ENCODE measurements around the gene PDE7B. TPM values are rescaled to one million over a fixed set of nuclear protein-coding genes. Genes with fewer than 3 reads are reported as not detected.

Gene PDE7B
- total and polyA plus RNA-seq, 2 of the 13 experiments (the other 11 are each of a cell fraction or from before 2014, with no cell fraction given): not detected

DNA sequence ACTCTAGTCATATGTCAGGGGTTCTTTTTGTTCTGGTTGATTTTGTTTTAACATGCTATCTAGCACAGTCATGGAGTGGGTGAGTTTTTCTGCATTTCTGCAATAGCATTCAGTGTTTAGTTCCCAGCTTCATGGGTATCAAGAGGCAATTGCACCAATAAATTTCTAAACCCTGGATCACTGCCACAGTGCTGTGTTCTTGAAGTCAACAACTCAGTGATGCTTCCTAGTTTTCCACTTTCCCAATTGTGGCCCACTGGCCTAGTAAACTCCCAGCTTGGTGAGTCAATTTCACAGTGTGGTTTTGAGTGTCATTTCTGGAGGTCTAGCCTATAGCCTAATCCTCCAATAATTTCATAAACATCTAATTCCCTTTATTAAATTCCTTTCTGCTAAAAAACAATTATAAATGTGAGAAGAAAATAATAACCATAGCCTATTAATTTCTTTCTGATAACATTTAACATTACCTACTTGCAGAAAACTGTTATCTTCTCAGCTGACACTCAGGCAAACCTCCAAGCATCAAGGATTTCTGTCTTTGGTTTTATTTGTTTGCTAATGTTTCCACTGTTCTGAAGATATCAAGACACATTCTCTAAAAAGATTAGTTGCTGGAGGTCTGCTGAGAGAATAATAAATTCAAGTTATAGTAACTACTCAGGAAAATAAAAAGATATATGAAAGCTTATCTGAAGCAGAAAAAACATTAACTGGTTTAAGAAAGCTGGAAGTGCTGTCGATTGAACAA lies 89.9 kb downstream of the PDE7B start:
- POLR2A ChIA-PET: no interaction called here
- TF ChIP-seq HBP1 (CRISPR knock-in tag; IDR thresholded peaks at IDR 0.05; ENCODE audit: low read depth) (no peak), NR2F6 (IDR thresholded peaks at IDR 0.05) (no peak), NR2F6 (CRISPR knock-in tag; IDR thresholded peaks at IDR 0.05) (no peak), ZIK1 (CRISPR knock-in tag; IDR thresholded peaks at IDR 0.05; ENCODE audit: borderline replicate concordance, low read depth) (no peak), MXI1 (IDR thresholded peaks at IDR 0.05; ENCODE audit: borderline replicate concordance, low read depth, low read length) (no peak), ISL2 (CRISPR knock-in tag; IDR thresholded peaks at IDR 0.05) (no peak), TOPORS (CRISPR knock-in tag; IDR thresholded peaks at IDR 0.05) (no peak), HES4 (CRISPR knock-in tag; IDR thresholded peaks at IDR 0.05; ENCODE audit: borderline replicate concordance) (no peak), ZFP1 (CRISPR knock-in tag; IDR thresholded peaks at IDR 0.05) (no peak), ZNF101 (CRISPR knock-in tag; IDR thresholded peaks at IDR 0.05; ENCODE audit: borderline replicate concordance, low read depth) (no peak), ZNF747 (CRISPR knock-in tag; IDR thresholded peaks at IDR 0.05; ENCODE audit: borderline replicate concordance) (no peak), ZC3H13 (CRISPR knock-in tag; IDR thresholded peaks at IDR 0.05) (no peak), ZGPAT (CRISPR knock-in tag; IDR thresholded peaks at IDR 0.05) (no peak), RNF219 (CRISPR knock-in tag; IDR thresholded peaks at IDR 0.05) (no peak), CHD2 (IDR thresholded peaks at IDR 0.05; ENCODE audit: low read depth, low read length) (no peak), JDP2 (CRISPR knock-in tag; IDR thresholded peaks at IDR 0.05; ENCODE audit: borderline replicate concordance) (no peak)
- TF ChIP-seq, protein P1, sequence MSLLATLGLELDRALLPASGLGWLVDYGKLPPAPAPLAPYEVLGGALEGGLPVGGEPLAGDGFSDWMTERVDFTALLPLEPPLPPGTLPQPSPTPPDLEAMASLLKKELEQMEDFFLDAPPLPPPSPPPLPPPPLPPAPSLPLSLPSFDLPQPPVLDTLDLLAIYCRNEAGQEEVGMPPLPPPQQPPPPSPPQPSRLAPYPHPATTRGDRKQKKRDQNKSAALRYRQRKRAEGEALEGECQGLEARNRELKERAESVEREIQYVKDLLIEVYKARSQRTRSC (CRISPR knock-in tag; IDR thresholded peaks at IDR 0.05; ENCODE audit: low read depth): no peak
- TF ChIP-seq, protein P2, sequence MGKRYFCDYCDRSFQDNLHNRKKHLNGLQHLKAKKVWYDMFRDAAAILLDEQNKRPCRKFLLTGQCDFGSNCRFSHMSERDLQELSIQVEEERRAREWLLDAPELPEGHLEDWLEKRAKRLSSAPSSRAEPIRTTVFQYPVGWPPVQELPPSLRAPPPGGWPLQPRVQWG (CRISPR knock-in tag; IDR thresholded peaks at IDR 0.05; ENCODE audit: borderline replicate concordance, low read depth): no peak
- CTCF ChIA-PET (ENCODE audit: low intra/inter-chr PET ratio, low total read pairs): no interaction called here

More for the DNA sequence above, 89.9 kb downstream of the PDE7B start:
- in situ Hi-C loops (cut with HindIII; ENCODE audit: extremely low pct_ligation_motif_present, low pct_unique_long_range_greater_than_20kb): no loop called here
- Histone ChIP-seq H4K20me1 (ENCODE audit: insufficient read depth, low read length) (no peaks in the 10 kb centered on the region), H3K4me3 (replicated peaks in 1 of 3; ENCODE audit: insufficient read depth in 1 of 3, low read depth in 2 of 3, low read length in 3 of 3) (no peak overlapping the region), H3K36me3 (replicated peaks in 1 of 2; ENCODE audit: control insufficient read depth in 1 of 2, insufficient read depth in 2 of 2, low read length in 2 of 2) (no peaks in the 10 kb centered on the region), H2AFZ (ENCODE audit: low read length) (no peak overlapping the region), H3K79me2 (ENCODE audit: insufficient read depth, low read length) (no peaks in the 10 kb centered on the region), H3K4me1 (ENCODE audit: insufficient read depth, low read length) (no peaks in the 10 kb centered on the region), H3K27ac (ENCODE audit: extremely low read length, insufficient read depth, low read length) (no peak overlapping the region), H3K4me2 (ENCODE audit: low read depth, low read length) (no peak overlapping the region), H3K9me3 (ENCODE audit: low read length) (no peaks in the 10 kb centered on the region), H3K9ac (ENCODE audit: insufficient read depth, low read depth, low read length) (no peak overlapping the region), H3K27me3 (ENCODE audit: control insufficient read depth in 1 of 2, insufficient read depth in 2 of 2, low read length in 2 of 2) (no peaks in the 10 kb centered on the region)
- FAIRE-seq (no peak), DNase-seq (ENCODE audit: low spot score) (no peak), ATAC-seq (no peak)
- WGBS (ENCODE audit: low lambda C conversion rate): 0% methylated on average over 1 of the region's 1 CpG
- BruUV-seq (replicated peaks): no TSS peak
- intact Hi-C loops (cut with micrococcal nuclease; ENCODE audit: unreplicated experiment): no loop called here
